Spinal cord (tissue), 4 donors: Measurements from ENCODE around the gene PLPPR3. TPM values are rescaled to one million over a fixed set of nuclear protein-coding genes. Genes with fewer than 3 reads are reported as not detected.

ENCODE experiments used
- polyA plus RNA-seq, 2 donors: library from polyadenylated mRNA; unstranded; fragments of 120-200 nt; gene quantifications; one replicate each; pipeline ENCODE4 v1.2.1, GENCODE V29; 2013; ENCODE audit not compliant: insufficient read length in 2 of 2
- small RNA-seq: library from RNA; depleted of rRNA; stranded (forward); fragments of <200 nt; gene quantifications from one replicate; pipeline ENCODE3, GENCODE V24; 2014; ENCODE audit warnings: low replicate concordance
- total RNA-seq, 2 donors: library from RNA; depleted of rRNA in 1 of 2; stranded (reverse); fragments of 120-200 nt in 1 of 2; fragments of >200 nt in 1 of 2; gene quantifications; one replicate each; pipeline versions ENCODE4 v1.2.3 to v1.2.4, GENCODE V29; 2013 to 2014

The PLPPR3 gene
- total and polyA plus RNA-seq, 4 donors, result 26.1 to 245 (median 115) TPM

Small RNA genes within 50 kb of the gene (small RNA-seq; reads per million reads assigned to genes)
- not detected for gene MIR3187

Other genes with a start within 250 kb of the PLPPR3 start
- gene BSG, start 249.4 kb downstream of the PLPPR3 start, total RNA-seq, result 100 to 1,000 TPM; 177 to 638 TPM
- 100 to 1,000 TPM; 484 to 623 TPM for gene BSG, start 249.4 kb downstream of the PLPPR3 start, polyA plus RNA-seq
- 10 to 100 TPM in 1 of 2 donors, 1 to 10 TPM in 1; 8.6 to 35.7 TPM for gene HCN2, start 232.1 kb downstream of the PLPPR3 start, total RNA-seq
- gene HCN2, start 232.1 kb downstream of the PLPPR3 start, polyA plus RNA-seq, result 10 to 100 TPM; 82.5 to 85.8 TPM
- gene POLRMT, start 188.4 kb downstream of the PLPPR3 start, total RNA-seq, result 10 to 100 TPM; 11.8 to 40.8 TPM
- gene POLRMT, start 188.4 kb downstream of the PLPPR3 start, polyA plus RNA-seq, result 10 to 100 TPM; 51.6 to 54.2 TPM
- 1 to 10 TPM in 1 of 2 donors, under 1 TPM in 1; 0.72 to 1.2 TPM for gene FGF22, start 182.1 kb downstream of the PLPPR3 start, total RNA-seq
- gene FGF22, start 182.1 kb downstream of the PLPPR3 start, polyA plus RNA-seq, result 1 to 10 TPM; 2.2 to 2.5 TPM
- gene RNF126, start 158.7 kb downstream of the PLPPR3 start, total RNA-seq, result 10 to 100 TPM; 13.4 to 20.3 TPM
- 10 to 100 TPM; 50.9 to 61.6 TPM for gene RNF126, start 158.7 kb downstream of the PLPPR3 start, polyA plus RNA-seq
- 10 to 100 TPM; 11.5 to 32.1 TPM for gene FSTL3, start 145.6 kb downstream of the PLPPR3 start, total RNA-seq
- gene FSTL3, start 145.6 kb downstream of the PLPPR3 start, polyA plus RNA-seq, result 10 to 100 TPM; 11.3 to 18.5 TPM
- gene PRSS57, start 126.5 kb downstream of the PLPPR3 start, total RNA-seq, result 1 to 10 TPM in 1 of 2 donors, under 1 TPM in 1; 0.33 to 1.1 TPM
- gene PRSS57, start 126.5 kb downstream of the PLPPR3 start, polyA plus RNA-seq, result under 1 TPM in 1 of 2 donors, not detected in 1; 0.15 TPM
- 10 to 100 TPM; 48.8 to 72.4 TPM for gene PALM, start 113.0 kb downstream of the PLPPR3 start, total RNA-seq
- gene PALM, start 113.0 kb downstream of the PLPPR3 start, polyA plus RNA-seq, result 100 to 1,000 TPM; 237 to 260 TPM
- under 1 TPM; 0.40 to 0.66 TPM for gene MISP, start 70.8 kb downstream of the PLPPR3 start, total RNA-seq
- gene MISP, start 70.8 kb downstream of the PLPPR3 start, polyA plus RNA-seq, result under 1 TPM; 0.41 to 0.42 TPM
- gene PTBP1, start 24.5 kb downstream of the PLPPR3 start, total RNA-seq, result 10 to 100 TPM; 51.3 to 91.9 TPM
- gene PTBP1, start 24.5 kb downstream of the PLPPR3 start, polyA plus RNA-seq, result 100 to 1,000 TPM; 137 to 152 TPM
- 10 to 100 TPM in 1 of 2 donors, 1 to 10 TPM in 1; 2.0 to 14.2 TPM for gene AZU1, start 5.9 kb upstream of the PLPPR3 start, total RNA-seq
- 1 to 10 TPM; 3.0 to 3.6 TPM for gene AZU1, start 5.9 kb upstream of the PLPPR3 start, polyA plus RNA-seq
- 10 to 100 TPM in 1 of 2 donors, 1 to 10 TPM in 1; 3.8 to 37.1 TPM for gene PRTN3, start 19.0 kb upstream of the PLPPR3 start, total RNA-seq
- under 1 TPM; 0.41 to 0.72 TPM for gene PRTN3, start 19.0 kb upstream of the PLPPR3 start, polyA plus RNA-seq
- gene ELANE, start 30.3 kb upstream of the PLPPR3 start, total RNA-seq, result 10 to 100 TPM in 1 of 2 donors, under 1 TPM in 1; 0.99 to 23.5 TPM
- under 1 TPM in 1 of 2 donors, not detected in 1; 0.18 TPM for gene ELANE, start 30.3 kb upstream of the PLPPR3 start, polyA plus RNA-seq
- gene CFD, start 37.7 kb upstream of the PLPPR3 start, total RNA-seq, result 1 to 10 TPM; 4.2 to 6.5 TPM
- gene CFD, start 37.7 kb upstream of the PLPPR3 start, polyA plus RNA-seq, result 1 to 10 TPM; 2.8 to 5.1 TPM
- gene MED16, start 71.2 kb upstream of the PLPPR3 start, total RNA-seq, result 10 to 100 TPM; 20.3 to 20.4 TPM
- 10 to 100 TPM; 56.5 to 66.1 TPM for gene MED16, start 71.2 kb upstream of the PLPPR3 start, polyA plus RNA-seq
- gene RNU6-9, start 71.5 kb upstream of the PLPPR3 start, total RNA-seq, result not detected
- not detected for gene RNU6-9, start 71.5 kb upstream of the PLPPR3 start, polyA plus RNA-seq
- 10 to 100 TPM; 20.9 to 23.6 TPM for gene R3HDM4, start 91.3 kb upstream of the PLPPR3 start, total RNA-seq
- gene R3HDM4, start 91.3 kb upstream of the PLPPR3 start, polyA plus RNA-seq, result 10 to 100 TPM; 71.6 to 72.2 TPM
- gene KISS1R, start 95.4 kb upstream of the PLPPR3 start, total RNA-seq, result 1 to 10 TPM in 1 of 2 donors, under 1 TPM in 1; 0.50 to 2.1 TPM
- gene KISS1R, start 95.4 kb upstream of the PLPPR3 start, polyA plus RNA-seq, result 1 to 10 TPM; 2.3 to 2.7 TPM
- 10 to 100 TPM in 1 of 2 donors, 1 to 10 TPM in 1; 4.8 to 14.8 TPM for gene ARID3A, start 104.1 kb upstream of the PLPPR3 start, total RNA-seq
- 10 to 100 TPM in 1 of 2 donors, 1 to 10 TPM in 1; 7.2 to 10.5 TPM for gene ARID3A, start 104.1 kb upstream of the PLPPR3 start, polyA plus RNA-seq
- 10 to 100 TPM; 37.4 to 41.7 TPM for gene WDR18, start 162.4 kb upstream of the PLPPR3 start, total RNA-seq
- 10 to 100 TPM; 58.3 to 64.0 TPM for gene WDR18, start 162.4 kb upstream of the PLPPR3 start, polyA plus RNA-seq
- under 1 TPM; 0.22 to 0.30 TPM for gene GRIN3B, start 178.5 kb upstream of the PLPPR3 start, total RNA-seq
- gene GRIN3B, start 178.5 kb upstream of the PLPPR3 start, polyA plus RNA-seq, result 1 to 10 TPM; 1.3 to 1.5 TPM
- gene TMEM259, start 199.2 kb upstream of the PLPPR3 start, total RNA-seq, result 10 to 100 TPM; 32.7 to 97.4 TPM
- 100 to 1,000 TPM; 163 to 191 TPM for gene TMEM259, start 199.2 kb upstream of the PLPPR3 start, polyA plus RNA-seq
- gene RNU6-2, start 199.6 kb upstream of the PLPPR3 start, total RNA-seq, result not detected
- not detected for gene RNU6-2, start 199.6 kb upstream of the PLPPR3 start, polyA plus RNA-seq
- 10 to 100 TPM; 26.3 to 43.4 TPM for gene CNN2, start 204.7 kb upstream of the PLPPR3 start, total RNA-seq
- gene CNN2, start 204.7 kb upstream of the PLPPR3 start, polyA plus RNA-seq, result 10 to 100 TPM; 35.7 to 40.3 TPM
- gene ABCA7, start 218.2 kb upstream of the PLPPR3 start, total RNA-seq, result 10 to 100 TPM in 1 of 2 donors, 1 to 10 TPM in 1; 9.4 to 14.5 TPM
- 10 to 100 TPM; 16.8 to 23.7 TPM for gene ABCA7, start 218.2 kb upstream of the PLPPR3 start, polyA plus RNA-seq
- gene ARHGAP45, start 245.2 kb upstream of the PLPPR3 start, total RNA-seq, result 1 to 10 TPM; 5.1 to 7.3 TPM
- 10 to 100 TPM; 16.9 to 17.4 TPM for gene ARHGAP45, start 245.2 kb upstream of the PLPPR3 start, polyA plus RNA-seq